Measurements from ENCODE around the gene NTS. TPM values are rescaled to one million over a fixed set of nuclear protein-coding genes. Genes with fewer than 3 reads are reported as not detected.
A peak's percentile ranks its signal among the peaks of the same experiment; 100 is the strongest.

NTS gene, protein sequence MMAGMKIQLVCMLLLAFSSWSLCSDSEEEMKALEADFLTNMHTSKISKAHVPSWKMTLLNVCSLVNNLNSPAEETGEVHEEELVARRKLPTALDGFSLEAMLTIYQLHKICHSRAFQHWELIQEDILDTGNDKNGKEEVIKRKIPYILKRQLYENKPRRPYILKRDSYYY
- total RNA-seq (2014; rRNA removed; shearing (Covaris generic)) (16.2 and 17.1 TPM in 2 replicates), polyA plus RNA-seq (2016; fragmentation: Nextera tagmentation; extraction: Ambion mirVana) (27.9 and 30.8 TPM in 2 replicates)
- long read RNA-seq, transcript NTS-201 (4 exons, 1,237 nt), result major isoform, 11 of 11 reads
- long read RNA-seq, partial matches to known transcripts, result 0 of 11 reads
- long read RNA-seq, other reads (novel, unspliced or antisense), result 0 of 11 reads

GRCh38 chr12:85874031-85874461 lies at the start of gene NTS:
Gene NTS, plus strand, starts transcription at chr12:85874295. Its CDS starts 109 bp downstream, at chr12:85874404.
- no peaks in the 10 kb centered on the region for H3K36me3 ChIP-seq (ENCODE audit: insufficient read depth)
- Mint-ChIP-seq H3K27ac (peak within 1 kb of the TSS; percentile 33), H3K4me3 (peak within 1 kb of the TSS; percentile 52), H3K4me1 (peaks cover 25% of the 10 kb centered on the region; the same call in 2 of the 3 replicates), H3K27me3 (ENCODE audit: insufficient read depth, low read depth, poor library complexity) (peaks cover 4% of the 10 kb centered on the region), H3K9me3 (no peaks in the 10 kb centered on the region), H3K36me3 (ENCODE audit: low read depth) (no peaks in the 10 kb centered on the region)
- DNase-seq (ENCODE audit: low spot score) (peak; percentile 63), ATAC-seq (peak; percentile 93)
- no peaks in the 10 kb centered on the region for H3K9me2 ChIP-seq (ENCODE audit: insufficient read depth)
- no peaks in the 10 kb centered on the region for H3K79me2 ChIP-seq (replicated peaks; ENCODE audit: insufficient read depth)
- 0 out of 2 replicates have a peak within 1 kb of the TSS, but pooled peaks have one; percentile 12 for H3K27ac ChIP-seq (ENCODE audit: low read depth)
- peak within 1 kb of the TSS; percentile 49 for H3K4me2 ChIP-seq
- H3F3A ChIP-seq (replicated peaks; ENCODE audit: low read depth), result peaks cover 5% of the 10 kb centered on the region; the same call in 1 of the 2 replicates
- peak within 1 kb of the TSS; percentile 30 for H3K4me3 ChIP-seq
- H2AFZ ChIP-seq, result peak within 1 kb of the TSS; percentile 63
- TF ChIP-seq ZNF331 (CRISPR knock-in tag; IDR thresholded peaks at IDR 0.05; ENCODE audit: low read depth) (no peak), CREB1 (CRISPR knock-in tag; IDR thresholded peaks at IDR 0.05; ENCODE audit: low read depth) (no peak), JUNB (IDR thresholded peaks at IDR 0.05; ENCODE audit: unreplicated experiment) (no peak)
- TF ChIP-seq, protein P1, sequence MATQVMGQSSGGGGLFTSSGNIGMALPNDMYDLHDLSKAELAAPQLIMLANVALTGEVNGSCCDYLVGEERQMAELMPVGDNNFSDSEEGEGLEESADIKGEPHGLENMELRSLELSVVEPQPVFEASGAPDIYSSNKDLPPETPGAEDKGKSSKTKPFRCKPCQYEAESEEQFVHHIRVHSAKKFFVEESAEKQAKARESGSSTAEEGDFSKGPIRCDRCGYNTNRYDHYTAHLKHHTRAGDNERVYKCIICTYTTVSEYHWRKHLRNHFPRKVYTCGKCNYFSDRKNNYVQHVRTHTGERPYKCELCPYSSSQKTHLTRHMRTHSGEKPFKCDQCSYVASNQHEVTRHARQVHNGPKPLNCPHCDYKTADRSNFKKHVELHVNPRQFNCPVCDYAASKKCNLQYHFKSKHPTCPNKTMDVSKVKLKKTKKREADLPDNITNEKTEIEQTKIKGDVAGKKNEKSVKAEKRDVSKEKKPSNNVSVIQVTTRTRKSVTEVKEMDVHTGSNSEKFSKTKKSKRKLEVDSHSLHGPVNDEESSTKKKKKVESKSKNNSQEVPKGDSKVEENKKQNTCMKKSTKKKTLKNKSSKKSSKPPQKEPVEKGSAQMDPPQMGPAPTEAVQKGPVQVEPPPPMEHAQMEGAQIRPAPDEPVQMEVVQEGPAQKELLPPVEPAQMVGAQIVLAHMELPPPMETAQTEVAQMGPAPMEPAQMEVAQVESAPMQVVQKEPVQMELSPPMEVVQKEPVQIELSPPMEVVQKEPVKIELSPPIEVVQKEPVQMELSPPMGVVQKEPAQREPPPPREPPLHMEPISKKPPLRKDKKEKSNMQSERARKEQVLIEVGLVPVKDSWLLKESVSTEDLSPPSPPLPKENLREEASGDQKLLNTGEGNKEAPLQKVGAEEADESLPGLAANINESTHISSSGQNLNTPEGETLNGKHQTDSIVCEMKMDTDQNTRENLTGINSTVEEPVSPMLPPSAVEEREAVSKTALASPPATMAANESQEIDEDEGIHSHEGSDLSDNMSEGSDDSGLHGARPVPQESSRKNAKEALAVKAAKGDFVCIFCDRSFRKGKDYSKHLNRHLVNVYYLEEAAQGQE (IDR thresholded peaks at IDR 0.05; ENCODE audit: unreplicated experiment), result no peak
- TF ChIP-seq, protein P2, sequence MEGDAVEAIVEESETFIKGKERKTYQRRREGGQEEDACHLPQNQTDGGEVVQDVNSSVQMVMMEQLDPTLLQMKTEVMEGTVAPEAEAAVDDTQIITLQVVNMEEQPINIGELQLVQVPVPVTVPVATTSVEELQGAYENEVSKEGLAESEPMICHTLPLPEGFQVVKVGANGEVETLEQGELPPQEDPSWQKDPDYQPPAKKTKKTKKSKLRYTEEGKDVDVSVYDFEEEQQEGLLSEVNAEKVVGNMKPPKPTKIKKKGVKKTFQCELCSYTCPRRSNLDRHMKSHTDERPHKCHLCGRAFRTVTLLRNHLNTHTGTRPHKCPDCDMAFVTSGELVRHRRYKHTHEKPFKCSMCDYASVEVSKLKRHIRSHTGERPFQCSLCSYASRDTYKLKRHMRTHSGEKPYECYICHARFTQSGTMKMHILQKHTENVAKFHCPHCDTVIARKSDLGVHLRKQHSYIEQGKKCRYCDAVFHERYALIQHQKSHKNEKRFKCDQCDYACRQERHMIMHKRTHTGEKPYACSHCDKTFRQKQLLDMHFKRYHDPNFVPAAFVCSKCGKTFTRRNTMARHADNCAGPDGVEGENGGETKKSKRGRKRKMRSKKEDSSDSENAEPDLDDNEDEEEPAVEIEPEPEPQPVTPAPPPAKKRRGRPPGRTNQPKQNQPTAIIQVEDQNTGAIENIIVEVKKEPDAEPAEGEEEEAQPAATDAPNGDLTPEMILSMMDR (conservative IDR thresholded peaks at IDR 0.05; ENCODE audit: low read depth in 2 of 2), result peak; percentile 30 to 32; a peak in 3 of 4 replicates
- H3K27me3 ChIP-seq (ENCODE audit: insufficient read depth), result no peaks in the 10 kb centered on the region
- H3K4me1 ChIP-seq (ENCODE audit: insufficient read depth), result peaks cover 26% of the 10 kb centered on the region
- H4K20me1 ChIP-seq (replicated peaks; ENCODE audit: insufficient read depth), result no peaks in the 10 kb centered on the region

GRCh38 chr12:85825746-85826145 lies 48.3 kb upstream of the NTS start:
- H3K27ac Mint-ChIP-seq, result no peak overlapping the region
- no peak overlapping the region for H3K4me3 ChIP-seq
- ATAC-seq, result no peak

More at GRCh38 chr12:85825746-85826145, 48.3 kb upstream of the NTS start:
- H3K4me3 Mint-ChIP-seq, result no peak overlapping the region
- Histone ChIP-seq H3K9me2 (ENCODE audit: insufficient read depth) (peaks cover under 1% of the 10 kb centered on the region), H3F3A (replicated peaks; ENCODE audit: low read depth) (no peaks in the 10 kb centered on the region), H4K20me1 (replicated peaks; ENCODE audit: insufficient read depth) (no peaks in the 10 kb centered on the region), H3K79me2 (replicated peaks; ENCODE audit: insufficient read depth) (no peaks in the 10 kb centered on the region), H2AFZ (no peak overlapping the region), H3K27me3 (ENCODE audit: insufficient read depth) (no peaks in the 10 kb centered on the region), H3K36me3 (ENCODE audit: insufficient read depth) (no peaks in the 10 kb centered on the region), H3K27ac (ENCODE audit: low read depth) (no peak overlapping the region), H3K4me1 (ENCODE audit: insufficient read depth) (no peaks in the 10 kb centered on the region), H3K4me2 (no peak overlapping the region)
- H3K36me3 Mint-ChIP-seq (ENCODE audit: low read depth), result no peaks in the 10 kb centered on the region
- H3K9me3 Mint-ChIP-seq, result no peaks in the 10 kb centered on the region
- no peaks in the 10 kb centered on the region for H3K27me3 Mint-ChIP-seq (ENCODE audit: insufficient read depth, low read depth, poor library complexity)
- no peak for DNase-seq (ENCODE audit: low spot score)
- TF ChIP-seq CREB1 (CRISPR knock-in tag; IDR thresholded peaks at IDR 0.05; ENCODE audit: low read depth) (no peak), JUNB (IDR thresholded peaks at IDR 0.05; ENCODE audit: unreplicated experiment) (no peak)
- peaks cover 11% of the 10 kb centered on the region for H3K4me1 Mint-ChIP-seq

All from GM23338 (cell line).